ENCODE measurements around the gene GLT6D1.

GLT6D1 gene

GRCh38 chr9:135583688-135584011 is 55.7 kb downstream of the GLT6D1 start:
- no peak overlapping the region for H3K27ac ChIP-seq (replicated peaks)
- no peak for DNase-seq (ENCODE audit: low read depth in 1 of 2, low spot score in 1 of 2)
- TF ChIP-seq REST (IDR thresholded peaks at IDR 0.05; ENCODE audit: insufficient replicate concordance, low read depth) (no peak), POLR2AphosphoS5 (IDR thresholded peaks at IDR 0.05; ENCODE audit: low read depth) (no peak), GABPA (IDR thresholded peaks at IDR 0.05; ENCODE audit: low read depth) (no peak), SPI1 (IDR thresholded peaks at IDR 0.05; ENCODE audit: borderline replicate concordance, low read depth) (no peak), CTCF (IDR thresholded peaks at IDR 0.05; ENCODE audit: insufficient read depth, low read length) (no peak)
- no peak overlapping the region for H3K4me3 ChIP-seq (replicated peaks; ENCODE audit: insufficient read depth, low read length)
- H3K27me3 ChIP-seq (ENCODE audit: insufficient read depth, poor library complexity, severe bottlenecking): peaks cover 2% of the 10 kb centered on the region

GRCh38 chr9:135582966-135583687 is 56.2 kb downstream of the GLT6D1 start:
- DNase-seq (ENCODE audit: low read depth in 1 of 2, low spot score in 1 of 2): no peak
- H3K4me3 ChIP-seq (replicated peaks; ENCODE audit: insufficient read depth, low read length): no peak overlapping the region
- no peak overlapping the region for H3K27ac ChIP-seq (replicated peaks)
- TF ChIP-seq CTCF (IDR thresholded peaks at IDR 0.05; ENCODE audit: insufficient read depth, low read length) (no peak), POLR2AphosphoS5 (IDR thresholded peaks at IDR 0.05; ENCODE audit: low read depth) (no peak), GABPA (IDR thresholded peaks at IDR 0.05; ENCODE audit: low read depth) (no peak), SPI1 (IDR thresholded peaks at IDR 0.05; ENCODE audit: borderline replicate concordance, low read depth) (no peak), REST (IDR thresholded peaks at IDR 0.05; ENCODE audit: insufficient replicate concordance, low read depth) (no peak)
- peaks cover 2% of the 10 kb centered on the region for H3K27me3 ChIP-seq (ENCODE audit: insufficient read depth, poor library complexity, severe bottlenecking)

- TF ChIP-seq REST (IDR thresholded peaks at IDR 0.05; ENCODE audit: insufficient replicate concordance, low read depth) (no peak), SPI1 (IDR thresholded peaks at IDR 0.05; ENCODE audit: borderline replicate concordance, low read depth) (no peak), GABPA (IDR thresholded peaks at IDR 0.05; ENCODE audit: low read depth) (no peak), POLR2AphosphoS5 (IDR thresholded peaks at IDR 0.05; ENCODE audit: low read depth) (no peak), CTCF (IDR thresholded peaks at IDR 0.05; ENCODE audit: insufficient read depth, low read length) (no peak)
- peaks cover 2% of the 10 kb centered on the region for H3K27me3 ChIP-seq (ENCODE audit: insufficient read depth, poor library complexity, severe bottlenecking)
- H3K4me3 ChIP-seq (replicated peaks; ENCODE audit: insufficient read depth, low read length): no peak overlapping the region
- H3K27ac ChIP-seq (replicated peaks): no peak overlapping the region
- no peak for DNase-seq (ENCODE audit: low read depth in 1 of 2, low spot score in 1 of 2)
These were observed 56.8 kb downstream of the GLT6D1 start for GRCh38 chr9:135582541-135582940.
